GM18858 (cell line): ENCODE data around the gene HOXD4.

Source experiments
- ATAC-seq: cut with Tn5 transposase; IDR thresholded peaks from one replicate; pipeline ENCODE4 v1.9.1; 2021; ENCODE audit not compliant: unreplicated experiment

HOXD4 gene

DNA sequence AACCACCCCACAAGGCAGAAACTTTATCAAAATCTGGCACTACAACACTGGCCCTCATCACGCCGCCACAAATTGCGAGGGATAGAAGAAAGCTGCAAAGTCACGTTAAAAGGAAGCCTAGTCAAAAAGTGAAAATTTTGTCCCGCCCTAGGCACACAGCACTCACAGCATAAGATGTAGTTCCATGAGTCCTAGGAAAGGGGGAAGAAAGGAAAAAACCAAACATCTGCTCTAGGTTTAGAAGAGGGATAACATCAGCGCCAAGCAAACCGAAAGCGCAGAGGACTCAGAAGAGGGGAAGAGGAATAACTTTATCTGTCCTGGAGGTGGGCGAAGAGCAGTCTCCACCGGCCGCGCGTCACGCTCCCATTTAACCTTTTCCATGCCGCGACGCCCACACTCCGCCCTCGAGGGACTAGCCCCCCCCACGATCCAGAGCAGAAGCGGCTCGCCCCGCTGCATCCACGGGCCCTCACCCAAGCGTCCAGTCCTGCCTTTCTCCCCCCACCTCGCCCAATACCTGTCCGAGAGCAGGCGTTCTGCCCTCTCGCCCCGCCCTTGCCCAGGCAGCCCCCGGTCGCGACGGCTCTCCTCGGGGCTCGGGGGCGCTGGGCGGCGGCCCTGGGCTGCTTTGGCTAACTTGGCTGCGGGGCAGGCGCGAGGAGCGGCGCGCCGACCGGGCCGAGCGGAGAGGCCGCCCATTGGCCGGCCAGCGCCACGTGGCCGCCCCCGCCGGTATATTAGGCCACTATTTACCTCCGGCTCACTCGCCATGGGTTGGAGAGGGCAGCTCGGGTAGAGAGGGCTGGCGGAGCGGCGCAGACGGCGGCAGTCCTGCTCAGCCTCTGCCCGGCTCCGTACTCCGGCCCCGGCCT is 36.8 kb downstream of the HOXD4 start, which contains the start of gene HOXD1:
Gene HOXD1, plus strand, starts transcription at position 770 of the 875 bp plus-strand sequence. CDS start 134 bp downstream, outside the sequence.
- no peak for ATAC-seq

DNA sequence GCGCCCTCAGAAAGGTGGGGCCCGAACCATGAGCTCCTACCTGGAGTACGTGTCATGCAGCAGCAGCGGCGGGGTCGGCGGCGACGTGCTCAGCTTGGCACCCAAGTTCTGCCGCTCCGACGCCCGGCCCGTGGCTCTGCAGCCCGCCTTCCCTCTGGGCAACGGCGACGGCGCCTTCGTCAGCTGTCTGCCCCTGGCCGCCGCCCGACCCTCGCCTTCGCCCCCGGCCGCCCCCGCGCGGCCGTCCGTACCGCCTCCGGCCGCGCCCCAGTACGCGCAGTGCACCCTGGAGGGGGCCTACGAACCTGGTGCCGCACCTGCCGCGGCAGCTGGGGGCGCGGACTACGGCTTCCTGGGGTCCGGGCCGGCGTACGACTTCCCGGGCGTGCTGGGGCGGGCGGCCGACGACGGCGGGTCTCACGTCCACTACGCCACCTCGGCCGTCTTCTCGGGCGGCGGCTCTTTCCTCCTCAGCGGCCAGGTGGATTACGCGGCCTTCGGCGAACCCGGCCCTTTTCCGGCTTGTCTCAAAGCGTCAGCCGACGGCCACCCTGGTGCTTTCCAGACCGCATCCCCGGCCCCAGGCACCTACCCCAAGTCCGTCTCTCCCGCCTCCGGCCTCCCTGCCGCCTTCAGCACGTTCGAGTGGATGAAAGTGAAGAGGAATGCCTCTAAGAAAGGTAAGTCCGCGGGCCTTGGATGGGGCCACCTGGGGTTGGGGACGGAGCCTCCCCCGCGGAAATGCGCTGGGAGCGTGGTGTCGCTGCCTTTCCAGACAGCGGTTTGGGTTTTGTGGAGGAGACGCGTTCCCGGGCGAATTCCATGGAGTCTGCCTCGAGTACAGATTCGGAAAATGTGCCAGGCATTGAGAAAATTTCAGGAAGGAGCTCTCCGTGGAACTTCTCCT is 37.7 kb downstream of the HOXD4 start:
- no peak for ATAC-seq

- no peak for ATAC-seq
These were observed 38.6 kb downstream of the HOXD4 start for GRCh38 chr2:176189681-176190641.

DNA sequence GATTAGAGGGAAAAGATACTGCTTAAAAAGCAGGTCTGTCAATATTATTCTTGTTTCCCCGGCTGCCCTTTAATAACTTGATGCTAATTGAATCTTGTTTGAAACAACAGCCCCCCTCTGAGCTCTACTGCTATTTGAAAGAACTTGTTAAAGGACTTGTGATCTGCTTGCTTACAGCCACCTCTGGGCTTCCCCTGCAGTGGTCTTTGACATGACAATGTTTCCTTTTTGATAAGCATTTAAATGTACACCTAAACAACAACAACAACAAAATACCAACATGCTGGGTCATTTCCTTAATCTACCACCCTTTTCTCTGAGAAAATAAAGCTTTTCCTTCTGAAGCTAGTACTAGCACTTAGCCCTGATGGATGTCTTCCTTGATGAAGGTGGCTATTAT is 41.0 kb downstream of the HOXD4 start:
- ATAC-seq: no peak

DNA sequence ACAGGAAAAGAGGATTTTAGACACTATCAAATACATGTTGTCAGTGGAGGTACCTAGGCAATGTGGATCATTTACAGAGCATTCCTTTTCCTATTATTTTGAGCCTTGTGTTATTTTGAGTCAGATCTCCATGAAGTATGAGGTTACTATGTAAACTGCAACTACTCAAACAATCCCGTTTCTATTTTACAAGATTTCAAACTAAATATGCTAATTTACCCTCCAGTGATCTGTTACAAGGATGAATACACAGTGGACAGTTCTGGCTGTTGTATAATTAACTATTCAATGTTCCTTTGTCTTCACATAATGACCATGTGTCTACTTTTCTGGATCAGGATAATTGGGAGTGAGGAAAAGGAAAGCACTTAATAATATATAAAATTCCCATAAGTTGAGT is 41.7 kb downstream of the HOXD4 start:
- no peak for ATAC-seq

DNA sequence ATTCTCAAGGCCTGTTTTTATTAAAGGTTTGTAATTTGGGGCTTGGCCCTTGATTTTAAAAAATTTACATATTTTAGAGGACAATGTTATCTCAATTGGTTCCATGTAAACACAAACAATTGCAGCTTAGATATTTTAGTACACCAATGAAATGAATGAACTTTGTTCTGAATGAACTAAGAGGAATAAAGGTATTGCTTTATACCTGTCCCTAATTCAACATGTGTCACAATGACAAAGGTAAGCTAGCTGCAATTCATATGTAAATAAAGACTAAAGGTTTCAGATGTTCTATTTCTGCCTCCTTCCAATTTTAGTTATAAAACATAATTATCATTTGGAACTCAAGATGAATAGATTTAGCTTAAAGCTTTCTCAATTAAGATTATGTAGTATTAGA is 48.6 kb downstream of the HOXD4 start:
- ATAC-seq: no peak

DNA sequence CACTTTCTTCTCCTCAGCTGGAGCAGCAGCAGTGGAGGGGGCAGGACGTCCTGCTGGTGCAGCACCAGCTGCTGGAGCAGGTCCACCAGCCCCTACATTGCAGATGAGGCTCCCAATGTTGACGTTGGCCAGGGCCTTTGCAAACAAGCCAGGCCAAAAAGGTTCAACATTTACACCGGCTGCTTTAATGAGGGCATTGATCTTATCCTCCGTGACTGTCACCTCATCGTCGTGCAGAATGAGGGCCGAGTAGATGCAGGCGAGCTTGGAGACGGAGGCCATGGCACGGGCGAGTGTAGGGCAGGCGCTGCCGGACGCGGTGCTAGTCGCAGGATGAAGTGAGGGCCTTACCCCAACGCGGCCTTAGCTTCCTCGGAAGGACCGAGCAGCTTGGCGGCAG is 49.6 kb downstream of the HOXD4 start:
- no peak for ATAC-seq

DNA sequence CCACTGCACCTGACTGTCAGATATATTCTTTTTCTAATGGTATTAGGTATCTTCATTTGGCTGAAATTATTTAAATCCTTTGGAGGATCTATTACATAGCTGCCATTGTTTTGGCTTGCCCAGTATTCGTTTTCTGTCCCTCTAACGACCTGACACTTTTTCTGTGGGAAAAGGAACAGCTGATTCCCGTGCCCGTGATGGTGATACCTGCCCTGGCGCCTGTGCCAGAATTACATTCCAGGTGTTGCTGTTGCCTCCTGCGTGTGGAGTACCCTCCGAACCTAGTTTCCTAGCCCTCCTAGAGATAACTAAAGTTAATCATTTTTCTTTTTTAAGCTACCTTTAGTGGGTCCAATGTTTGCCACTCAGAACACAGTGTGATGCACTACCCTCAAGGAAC is 51.1 kb downstream of the HOXD4 start:
- ATAC-seq: no peak
